Muscle of leg (tissue), 11 donors: ENCODE data around the gene CYP19A1. TPM values are rescaled to one million over a fixed set of nuclear protein-coding genes. Genes with fewer than 3 reads are reported as not detected.

Experiments used
- DNase-seq: peaks from one replicate; pipeline ENCODE4 v3.0.0; 2013
- H3K27ac ChIP-seq: one replicate; pipeline ENCODE4 v1.5.1; 2013; ENCODE audit warnings: mild to moderate bottlenecking, low read length, control low read depth
- H3K27me3 ChIP-seq: one replicate; pipeline ENCODE4 v1.6.1; 2013; ENCODE audit warnings: low read length; ENCODE audit not compliant: control insufficient read depth, insufficient read depth
- H3K36me3 ChIP-seq: one replicate; pipeline ENCODE4 v1.6.1; 2013; ENCODE audit warnings: low read length; ENCODE audit not compliant: control insufficient read depth, insufficient read depth
- H3K4me1 ChIP-seq: one replicate; pipeline ENCODE4 v1.6.1; 2013; ENCODE audit warnings: low read length; ENCODE audit not compliant: control insufficient read depth, insufficient read depth
- H3K4me3 ChIP-seq: one replicate; pipeline ENCODE4 v1.5.1; 2013; ENCODE audit warnings: low read length, control low read depth
- H3K9me3 ChIP-seq: replicated peaks from 2 replicates; pipeline ENCODE4 v1.6.1; 2013; ENCODE audit warnings: low read depth, low read length; ENCODE audit not compliant: control insufficient read depth
- whole genome bisulfite sequencing: methylation state at CpG from one replicate; pipeline ENCODE4 v1.1.5; 2013; ENCODE audit warnings: missing lambda C conversion rate; ENCODE audit not compliant: insufficient coverage; 5-methylcytosine and 5-hydroxymethylcytosine counted together
- polyA plus RNA-seq, 8 donors: library from polyadenylated mRNA; unstranded; fragments of 120-200 nt; gene quantifications; one replicate each; pipeline versions ENCODE4 v1.2.1 to v1.2.3, GENCODE V29; 2013; ENCODE audit warnings: inconsistent platforms in 1 of 8, low replicate concordance in 1 of 8; ENCODE audit not compliant: insufficient read length in 8 of 8, insufficient read depth in 1 of 8
- total RNA-seq: library from RNA; stranded (reverse); fragments of 120-200 nt; gene quantifications from one replicate; pipeline ENCODE4 v1.2.4, GENCODE V29; 2013

Gene CYP19A1
- total and polyA plus RNA-seq, 9 donors, result 0.51 to 2.0 (median 0.66) TPM

- H3K27me3 ChIP-seq, result no peaks in the 10 kb centered on the region
- H3K27ac ChIP-seq, result no peak overlapping the region
- no peaks in the 10 kb centered on the region for H3K9me3 ChIP-seq
- H3K4me3 ChIP-seq, result no peak overlapping the region
- H3K36me3 ChIP-seq, result no peaks in the 10 kb centered on the region
- H3K4me1 ChIP-seq, result peaks cover 6% of the 10 kb centered on the region
- WGBS, result no CpG with 5 or more reads among the region's 6 CpGs
- no peak for DNase-seq
Observed at GRCh38 chr15:51365417-51365816, 27.0 kb upstream of the CYP19A1 start.

DNA sequence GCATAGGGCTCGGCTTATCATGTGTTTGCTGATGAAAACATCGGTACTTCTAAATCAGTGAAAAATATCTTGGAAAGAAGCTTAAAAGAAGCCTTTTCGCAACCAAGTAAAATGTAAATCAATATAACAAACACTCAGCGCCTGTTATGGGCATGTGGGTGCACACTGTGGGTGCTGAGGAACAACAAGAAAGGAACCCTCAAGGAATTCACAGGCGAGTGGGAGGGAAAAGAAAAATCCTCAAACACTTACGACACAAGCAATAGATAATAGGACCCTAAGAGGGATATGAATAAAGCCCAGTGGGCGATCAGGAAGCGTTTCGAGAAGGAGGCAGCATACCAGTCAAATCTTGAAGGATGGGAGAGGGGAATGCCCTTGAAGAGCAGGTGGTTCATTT, 25.0 kb upstream of the CYP19A1 start:
- WGBS, result 80% methylated on average over 3 of the region's 9 CpGs
- Histone ChIP-seq H3K4me3 (no peak overlapping the region), H3K27me3 (no peaks in the 10 kb centered on the region), H3K4me1 (peaks cover 6% of the 10 kb centered on the region), H3K9me3 (no peaks in the 10 kb centered on the region), H3K27ac (no peak overlapping the region), H3K36me3 (no peaks in the 10 kb centered on the region)
- no peak for DNase-seq

- 76% methylated on average over 6 of the region's 7 CpGs for WGBS
- H3K27ac ChIP-seq, result no peak overlapping the region
- no peaks in the 10 kb centered on the region for H3K36me3 ChIP-seq
- no peak overlapping the region for H3K4me3 ChIP-seq
- H3K27me3 ChIP-seq, result peaks cover 2% of the 10 kb centered on the region
- DNase-seq, result no peak
- H3K9me3 ChIP-seq, result no peaks in the 10 kb centered on the region
- no peaks in the 10 kb centered on the region for H3K4me1 ChIP-seq
Observed at GRCh38 chr15:51359981-51360380, 21.6 kb upstream of the CYP19A1 start.

- peaks cover 2% of the 10 kb centered on the region for H3K27me3 ChIP-seq
- H3K4me1 ChIP-seq, result no peaks in the 10 kb centered on the region
- H3K36me3 ChIP-seq, result no peaks in the 10 kb centered on the region
- H3K9me3 ChIP-seq, result no peaks in the 10 kb centered on the region
- no peak overlapping the region for H3K27ac ChIP-seq
- WGBS, result 90% methylated on average over 6 of the region's 6 CpGs
- no peak overlapping the region for H3K4me3 ChIP-seq
- DNase-seq, result no peak
Observed at GRCh38 chr15:51356983-51357382, 18.6 kb upstream of the CYP19A1 start.

DNA sequence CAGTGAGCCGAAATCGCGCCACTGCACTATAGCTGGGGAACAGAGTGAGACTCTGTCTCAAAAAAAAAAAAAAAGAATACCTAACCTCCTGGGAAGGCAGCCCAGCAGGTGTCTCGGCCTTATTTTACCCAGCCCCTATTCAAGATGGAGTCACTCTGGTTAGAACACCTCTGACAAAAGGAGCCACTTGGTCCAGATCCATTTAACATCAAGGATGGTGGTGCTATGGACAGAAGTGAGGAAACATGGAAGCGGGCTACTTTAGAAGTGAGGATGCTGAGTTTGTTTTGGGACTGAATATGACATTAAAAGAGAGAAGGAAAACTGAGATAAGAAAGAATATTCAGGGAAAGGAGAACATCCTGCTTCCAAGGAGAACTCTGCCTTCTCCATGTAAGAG, 17.8 kb upstream of the CYP19A1 start:
- DNase-seq, result no peak
- 67% methylated on average over 1 of the region's 5 CpGs for WGBS
- H3K9me3 ChIP-seq, result no peaks in the 10 kb centered on the region
- H3K27ac ChIP-seq, result no peak overlapping the region
- H3K4me1 ChIP-seq, result no peaks in the 10 kb centered on the region
- H3K27me3 ChIP-seq, result peaks cover 2% of the 10 kb centered on the region
- H3K36me3 ChIP-seq, result no peaks in the 10 kb centered on the region
- no peak overlapping the region for H3K4me3 ChIP-seq

DNA sequence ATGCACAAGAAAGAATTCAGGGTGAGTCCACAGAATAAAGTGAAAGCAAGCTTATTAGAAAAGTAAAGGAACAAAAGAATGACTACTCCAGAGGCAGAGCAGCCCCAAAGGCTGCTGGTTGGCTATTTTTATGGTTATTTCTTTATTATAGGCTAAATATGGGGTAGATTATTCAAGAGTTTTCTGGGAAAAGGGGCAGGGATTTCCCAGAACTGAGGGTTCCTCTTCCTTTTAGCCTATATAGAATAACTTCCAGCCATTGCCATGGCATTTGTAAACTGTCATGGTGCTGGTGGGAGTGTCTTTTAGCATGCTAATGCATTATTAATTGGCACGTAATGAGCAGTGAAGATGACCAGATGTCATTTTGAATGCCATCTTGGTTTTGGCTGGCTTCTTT, 16.7 kb upstream of the CYP19A1 start:
- Histone ChIP-seq H3K9me3 (no peaks in the 10 kb centered on the region), H3K4me1 (no peaks in the 10 kb centered on the region), H3K4me3 (no peak overlapping the region), H3K36me3 (no peaks in the 10 kb centered on the region), H3K27me3 (peaks cover 2% of the 10 kb centered on the region), H3K27ac (no peak overlapping the region)
- no CpG with 5 or more reads among the region's 1 CpG for WGBS
- DNase-seq, result no peak

GRCh38 chr15:51353976-51354375, 15.6 kb upstream of the CYP19A1 start:
- H3K9me3 ChIP-seq, result no peaks in the 10 kb centered on the region
- no peaks in the 10 kb centered on the region for H3K36me3 ChIP-seq
- H3K4me3 ChIP-seq, result no peak overlapping the region
- H3K27ac ChIP-seq, result no peak overlapping the region
- no CpG with 5 or more reads among the region's 2 CpGs for WGBS
- H3K27me3 ChIP-seq, result peaks cover 2% of the 10 kb centered on the region
- no peak for DNase-seq
- H3K4me1 ChIP-seq, result peaks cover 3% of the 10 kb centered on the region

DNA sequence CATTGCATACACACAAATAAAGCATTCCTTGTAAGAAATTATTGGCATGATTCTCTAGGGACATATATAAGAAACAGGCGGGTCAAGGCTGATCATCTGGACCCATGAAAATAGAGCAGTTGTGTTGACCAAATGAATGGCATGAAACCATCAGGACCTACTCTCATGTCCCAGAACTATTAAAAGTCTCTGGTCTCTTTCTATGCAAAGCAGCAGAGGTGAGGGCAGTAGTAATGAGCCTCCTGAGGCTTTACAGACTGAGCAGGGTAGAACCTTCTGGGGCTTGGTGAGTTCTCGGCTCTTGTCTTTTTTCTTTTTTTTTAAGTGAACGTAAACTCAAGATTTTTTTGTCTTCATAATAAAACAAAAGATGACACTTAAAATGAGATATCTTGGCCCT, 12.3 kb upstream of the CYP19A1 start:
- no peaks in the 10 kb centered on the region for H3K27me3 ChIP-seq
- no peaks in the 10 kb centered on the region for H3K9me3 ChIP-seq
- H3K4me3 ChIP-seq, result no peak overlapping the region
- peaks cover 3% of the 10 kb centered on the region for H3K4me1 ChIP-seq
- no peak overlapping the region for H3K27ac ChIP-seq
- WGBS, result no CpG with 5 or more reads among the region's 3 CpGs
- no peaks in the 10 kb centered on the region for H3K36me3 ChIP-seq
- DNase-seq, result no peak

- no peak overlapping the region for H3K4me3 ChIP-seq
- H3K4me1 ChIP-seq, result peaks cover 3% of the 10 kb centered on the region
- WGBS, result 5% methylated on average over 2 of the region's 4 CpGs
- H3K27ac ChIP-seq, result peak overlapping the region; percentile 21
- no peaks in the 10 kb centered on the region for H3K36me3 ChIP-seq
- DNase-seq, result peak; percentile 80
- H3K9me3 ChIP-seq, result no peaks in the 10 kb centered on the region
- no peaks in the 10 kb centered on the region for H3K27me3 ChIP-seq
Observed at GRCh38 chr15:51349156-51349844, 10.9 kb upstream of the CYP19A1 start.

DNA sequence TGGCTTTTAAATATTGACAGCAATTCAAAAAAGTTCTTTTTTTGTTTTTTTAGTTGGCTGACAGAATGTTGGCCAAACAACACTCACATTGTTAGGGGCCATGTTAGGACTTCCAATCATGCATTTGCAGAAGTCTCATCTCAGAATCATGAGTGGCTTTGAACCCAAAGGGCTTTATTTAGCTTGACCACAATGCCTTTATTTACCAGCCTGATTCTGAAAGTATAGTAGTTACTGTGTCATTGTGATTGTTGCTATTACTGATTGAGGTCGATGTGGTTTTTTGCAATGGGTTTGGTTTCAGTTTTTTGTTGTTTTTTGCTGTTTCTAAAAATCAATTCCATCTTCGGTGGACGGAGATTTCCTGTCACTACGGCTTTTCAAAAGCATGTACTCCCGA, 10.3 kb upstream of the CYP19A1 start:
- Histone ChIP-seq H3K27me3 (peaks cover 2% of the 10 kb centered on the region), H3K4me3 (no peak overlapping the region), H3K36me3 (no peaks in the 10 kb centered on the region), H3K4me1 (peaks cover 3% of the 10 kb centered on the region), H3K9me3 (no peaks in the 10 kb centered on the region), H3K27ac (peak overlapping the region; percentile 21)
- no peak for DNase-seq
- WGBS, result no CpG with 5 or more reads among the region's 5 CpGs

GRCh38 chr15:51346136-51346535, 7.7 kb upstream of the CYP19A1 start:
- Histone ChIP-seq H3K27ac (peak overlapping the region; percentile 15), H3K36me3 (no peaks in the 10 kb centered on the region), H3K4me3 (no peak overlapping the region), H3K4me1 (peaks cover 10% of the 10 kb centered on the region), H3K9me3 (no peaks in the 10 kb centered on the region), H3K27me3 (peaks cover 16% of the 10 kb centered on the region)
- no CpG with 5 or more reads among the region's 3 CpGs for WGBS
- peak; percentile 78 for DNase-seq
